ENCODE results near the gene GAGE2A. TPM values are rescaled to one million over a fixed set of nuclear protein-coding genes. Genes with fewer than 3 reads are reported as not detected.
"Not testable (repeated sequence)": the region's sequence is repeated elsewhere in the genome, so short reads cannot be mapped to it uniquely, and the experiment has no call there.

GAGE2A gene
- polyA plus RNA-seq (2011; rRNA removed) (not detected in 2 replicates), polyA minus RNA-seq (2011; rRNA and poly(A)+ RNA removed) (not detected in 2 replicates)

- H3K27me3 ChIP-seq (ENCODE audit: control insufficient read depth, insufficient read depth, low read length); H3K27ac ChIP-seq (ENCODE audit: low read depth, low read length); H3K9me3 ChIP-seq (ENCODE audit: control insufficient read depth, insufficient read depth, low read length); H3K4me3 ChIP-seq (ENCODE audit: low read depth, low read length); CTCF ChIA-PET; POLR2A ChIA-PET; DNase-seq (ENCODE audit: low read depth, low spot score): not testable (repeated sequence)
Measured at GRCh38 chrX:49589196-49589595, at the start of gene GAGE2A. GAGE2A (plus strand) TSS chrX:49589496; CDS start chrX:49590651, 1,155 bp downstream.

GRCh38 chrX:49541433-49541832 is 47.9 kb upstream of the GAGE2A start, which contains the start of gene GAGE12D:
GAGE12D (plus strand) TSS chrX:49541733; CDS start chrX:49542888, 1,155 bp downstream.
- CTCF ChIA-PET; H3K27me3 ChIP-seq (ENCODE audit: control insufficient read depth, insufficient read depth, low read length); H3K27ac ChIP-seq (ENCODE audit: low read depth, low read length); POLR2A ChIA-PET; H3K4me3 ChIP-seq (ENCODE audit: low read depth, low read length); H3K9me3 ChIP-seq (ENCODE audit: control insufficient read depth, insufficient read depth, low read length); DNase-seq (ENCODE audit: low read depth, low spot score): not testable (repeated sequence)

GRCh38 chrX:49550989-49551388 is 38.3 kb upstream of the GAGE2A start, which contains the start of gene GAGE12E:
GAGE12E (plus strand) TSS chrX:49551289; CDS start chrX:49552444, 1,155 bp downstream.
- POLR2A ChIA-PET; H3K27ac ChIP-seq (ENCODE audit: low read depth, low read length); DNase-seq (ENCODE audit: low read depth, low spot score); H3K4me3 ChIP-seq (ENCODE audit: low read depth, low read length); CTCF ChIA-PET; H3K27me3 ChIP-seq (ENCODE audit: control insufficient read depth, insufficient read depth, low read length); H3K9me3 ChIP-seq (ENCODE audit: control insufficient read depth, insufficient read depth, low read length): not testable (repeated sequence)

GRCh38 chrX:49560542-49560941 is 28.8 kb upstream of the GAGE2A start, which contains the start of gene GAGE12F:
GAGE12F (plus strand) TSS chrX:49560842; CDS start chrX:49561997, 1,155 bp downstream.
- H3K27me3 ChIP-seq (ENCODE audit: control insufficient read depth, insufficient read depth, low read length); H3K27ac ChIP-seq (ENCODE audit: low read depth, low read length); DNase-seq (ENCODE audit: low read depth, low spot score); POLR2A ChIA-PET; H3K4me3 ChIP-seq (ENCODE audit: low read depth, low read length); H3K9me3 ChIP-seq (ENCODE audit: control insufficient read depth, insufficient read depth, low read length); CTCF ChIA-PET: not testable (repeated sequence)

- CTCF ChIA-PET; H3K9me3 ChIP-seq (ENCODE audit: control insufficient read depth, insufficient read depth, low read length); H3K27ac ChIP-seq (ENCODE audit: low read depth, low read length); H3K27me3 ChIP-seq (ENCODE audit: control insufficient read depth, insufficient read depth, low read length); H3K4me3 ChIP-seq (ENCODE audit: low read depth, low read length); POLR2A ChIA-PET; DNase-seq (ENCODE audit: low read depth, low spot score): not testable (repeated sequence)
Measured at GRCh38 chrX:49568728-49569127, 20.6 kb upstream of the GAGE2A start.

GRCh38 chrX:49569152-49569551 is 20.1 kb upstream of the GAGE2A start:
- CTCF ChIA-PET; H3K27ac ChIP-seq (ENCODE audit: low read depth, low read length); DNase-seq (ENCODE audit: low read depth, low spot score); POLR2A ChIA-PET; H3K9me3 ChIP-seq (ENCODE audit: control insufficient read depth, insufficient read depth, low read length); H3K27me3 ChIP-seq (ENCODE audit: control insufficient read depth, insufficient read depth, low read length); H3K4me3 ChIP-seq (ENCODE audit: low read depth, low read length): not testable (repeated sequence)

- POLR2A ChIA-PET; H3K9me3 ChIP-seq (ENCODE audit: control insufficient read depth, insufficient read depth, low read length); H3K27me3 ChIP-seq (ENCODE audit: control insufficient read depth, insufficient read depth, low read length); DNase-seq (ENCODE audit: low read depth, low spot score); CTCF ChIA-PET; H3K4me3 ChIP-seq (ENCODE audit: low read depth, low read length); H3K27ac ChIP-seq (ENCODE audit: low read depth, low read length): not testable (repeated sequence)
Measured at GRCh38 chrX:49570100-49570499, 19.2 kb upstream of the GAGE2A start, which contains the start of gene GAGE12G. GAGE12G (plus strand) TSS chrX:49570400; CDS start chrX:49571555, 1,155 bp downstream.

- H3K27ac ChIP-seq (ENCODE audit: low read depth, low read length); CTCF ChIA-PET; H3K4me3 ChIP-seq (ENCODE audit: low read depth, low read length); H3K9me3 ChIP-seq (ENCODE audit: control insufficient read depth, insufficient read depth, low read length); H3K27me3 ChIP-seq (ENCODE audit: control insufficient read depth, insufficient read depth, low read length); DNase-seq (ENCODE audit: low read depth, low spot score); POLR2A ChIA-PET: not testable (repeated sequence)
Measured at GRCh38 chrX:49579649-49580048, 9.6 kb upstream of the GAGE2A start, which contains the start of gene GAGE12H. GAGE12H (plus strand) TSS chrX:49579949; CDS start chrX:49581104, 1,155 bp downstream.

GRCh38 chrX:49589769-49590478 is 628 bp downstream of the GAGE2A start:
- H3K27me3 ChIP-seq (ENCODE audit: control insufficient read depth, insufficient read depth, low read length); CTCF ChIA-PET; DNase-seq (ENCODE audit: low read depth, low spot score); H3K9me3 ChIP-seq (ENCODE audit: control insufficient read depth, insufficient read depth, low read length); POLR2A ChIA-PET; H3K4me3 ChIP-seq (ENCODE audit: low read depth, low read length); H3K27ac ChIP-seq (ENCODE audit: low read depth, low read length): not testable (repeated sequence)

- H3K9me3 ChIP-seq (ENCODE audit: control insufficient read depth, insufficient read depth, low read length); DNase-seq (ENCODE audit: low read depth, low spot score); CTCF ChIA-PET; H3K4me3 ChIP-seq (ENCODE audit: low read depth, low read length); POLR2A ChIA-PET; H3K27me3 ChIP-seq (ENCODE audit: control insufficient read depth, insufficient read depth, low read length); H3K27ac ChIP-seq (ENCODE audit: low read depth, low read length): not testable (repeated sequence)
Measured at GRCh38 chrX:49590488-49590887, 1.2 kb downstream of the GAGE2A start.

GRCh38 chrX:49598720-49599119 is 9.4 kb downstream of the GAGE2A start, which contains the start of gene GAGE1:
GAGE1 (plus strand) TSS chrX:49599020; CDS start chrX:49600175, 1,155 bp downstream.
- CTCF ChIA-PET; POLR2A ChIA-PET; H3K9me3 ChIP-seq (ENCODE audit: control insufficient read depth, insufficient read depth, low read length); H3K27me3 ChIP-seq (ENCODE audit: control insufficient read depth, insufficient read depth, low read length); H3K4me3 ChIP-seq (ENCODE audit: low read depth, low read length); H3K27ac ChIP-seq (ENCODE audit: low read depth, low read length); DNase-seq (ENCODE audit: low read depth, low spot score): not testable (repeated sequence)

All from AG04450 (cell line).